Stimulated activated CD8-positive, alpha-beta memory T cell treated with anti-CD3 and anti-CD28 coated beads, Interleukin-4, amount 100 ng/mL, for 1 hour (primary cell): ENCODE measurements around the gene IQCE.

Source experiments
- DNase-seq, 2 donors: peaks; one replicate each; pipeline ENCODE4 v3.0.0-alpha.2; 2020; ENCODE audit warnings: low read depth in 2 of 2, low spot score in 1 of 2

Gene IQCE

DNA sequence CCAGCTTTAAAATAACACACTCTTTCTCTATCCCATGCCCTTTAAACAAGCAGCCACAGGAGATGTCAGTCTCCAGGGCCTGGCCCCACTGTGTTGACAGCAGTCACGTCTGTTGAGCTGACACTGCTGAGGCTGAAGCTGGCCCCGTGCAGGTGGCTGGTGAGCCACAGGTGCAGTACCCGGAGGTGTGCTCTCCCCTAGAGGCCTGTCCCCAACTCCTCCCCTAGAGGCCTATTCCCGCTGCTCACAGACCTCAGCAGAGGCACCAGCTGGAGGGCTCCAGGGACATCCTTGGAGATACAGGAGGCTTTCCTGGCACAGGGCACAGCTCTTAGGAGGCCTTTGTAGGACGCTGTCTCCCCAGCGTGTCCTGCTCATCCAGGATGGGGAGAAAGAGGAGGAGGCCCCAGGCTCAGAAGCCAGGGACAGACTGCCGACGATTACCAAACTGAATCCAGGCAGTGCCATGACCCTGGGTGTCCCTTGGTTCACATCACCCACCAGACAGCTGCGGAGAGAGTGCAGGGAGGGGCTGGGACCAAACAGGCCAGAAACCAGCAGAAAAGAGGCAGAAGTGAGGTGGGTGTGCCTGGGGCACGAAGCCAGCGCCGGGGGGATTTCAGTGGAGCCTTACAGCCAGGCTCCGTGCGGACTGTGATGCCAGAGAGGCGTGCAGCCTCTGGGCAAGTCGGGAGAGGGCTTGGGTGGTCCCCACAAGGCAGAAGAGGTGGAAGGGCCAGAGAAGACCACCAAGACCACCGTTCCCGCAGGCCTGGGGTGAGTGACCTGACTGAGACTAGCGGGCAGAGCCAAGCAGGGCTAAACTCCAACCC, 54.5 kb downstream of the IQCE start:
- no peak for DNase-seq

DNA sequence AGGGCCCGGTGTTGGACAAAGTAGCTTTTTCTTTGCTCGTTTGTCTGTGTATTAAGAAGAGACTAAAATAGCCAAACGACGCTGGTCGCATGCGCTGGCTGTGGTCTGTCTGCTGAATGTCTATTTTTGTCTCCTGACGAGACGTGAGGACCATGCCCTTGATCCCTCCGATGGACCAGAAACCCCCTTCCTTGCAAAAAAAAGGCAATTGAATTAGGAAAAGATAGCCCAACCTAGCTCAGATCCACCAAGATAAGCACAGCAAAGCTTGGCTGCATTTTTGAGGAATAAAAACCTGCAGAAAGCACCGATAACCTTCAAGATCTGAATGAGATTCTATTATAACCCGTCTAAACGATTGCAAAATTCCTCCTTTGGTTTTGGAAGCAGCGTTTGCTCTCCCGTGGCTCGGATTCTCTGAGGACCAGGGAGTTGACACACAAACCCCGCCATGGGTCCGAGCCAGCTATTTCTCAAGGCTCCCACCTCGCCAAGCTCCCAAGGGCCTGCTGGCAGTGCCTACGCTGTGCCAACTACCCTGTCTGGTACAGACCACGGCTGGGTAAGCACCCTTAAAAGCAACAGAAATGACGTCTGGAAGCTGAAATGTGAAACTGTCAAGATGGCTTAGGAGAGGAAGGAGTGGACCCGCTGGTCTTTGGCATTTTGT, 55.3 kb downstream of the IQCE start:
- no peak for DNase-seq

DNA sequence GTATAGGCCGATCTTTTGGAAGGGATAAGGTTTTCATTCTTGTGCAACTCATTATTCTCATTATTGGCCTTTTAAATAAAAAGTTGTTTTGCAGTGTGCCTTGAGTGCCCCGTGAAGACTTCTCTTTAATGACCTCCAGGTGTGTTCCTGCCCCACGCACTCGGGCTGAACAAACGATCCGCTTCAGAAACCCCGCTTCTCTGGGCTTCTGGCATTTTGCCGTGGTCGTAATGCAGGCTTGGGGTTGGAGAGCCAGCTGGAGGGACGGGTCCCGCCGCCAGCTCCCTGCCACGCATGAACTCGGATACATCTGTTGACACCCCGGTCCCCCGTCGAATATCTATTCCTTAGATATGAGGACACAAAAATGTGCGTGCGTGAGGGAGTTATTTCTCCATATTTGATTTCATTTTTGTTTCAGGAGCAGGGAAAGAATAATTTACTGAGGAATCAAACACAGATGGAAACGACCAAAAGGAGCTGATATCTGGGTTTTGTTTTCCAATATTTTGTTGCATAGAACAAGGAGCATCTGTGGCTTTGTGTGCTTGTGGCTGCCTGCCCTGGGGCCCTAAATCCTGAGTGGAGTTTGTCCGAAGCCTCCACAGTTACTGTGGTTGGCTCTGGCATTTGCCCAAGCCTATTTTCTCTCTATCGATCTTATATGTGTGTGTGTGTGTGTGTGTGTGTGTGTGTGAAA, 56.0 kb downstream of the IQCE start:
- no peak for DNase-seq

DNA sequence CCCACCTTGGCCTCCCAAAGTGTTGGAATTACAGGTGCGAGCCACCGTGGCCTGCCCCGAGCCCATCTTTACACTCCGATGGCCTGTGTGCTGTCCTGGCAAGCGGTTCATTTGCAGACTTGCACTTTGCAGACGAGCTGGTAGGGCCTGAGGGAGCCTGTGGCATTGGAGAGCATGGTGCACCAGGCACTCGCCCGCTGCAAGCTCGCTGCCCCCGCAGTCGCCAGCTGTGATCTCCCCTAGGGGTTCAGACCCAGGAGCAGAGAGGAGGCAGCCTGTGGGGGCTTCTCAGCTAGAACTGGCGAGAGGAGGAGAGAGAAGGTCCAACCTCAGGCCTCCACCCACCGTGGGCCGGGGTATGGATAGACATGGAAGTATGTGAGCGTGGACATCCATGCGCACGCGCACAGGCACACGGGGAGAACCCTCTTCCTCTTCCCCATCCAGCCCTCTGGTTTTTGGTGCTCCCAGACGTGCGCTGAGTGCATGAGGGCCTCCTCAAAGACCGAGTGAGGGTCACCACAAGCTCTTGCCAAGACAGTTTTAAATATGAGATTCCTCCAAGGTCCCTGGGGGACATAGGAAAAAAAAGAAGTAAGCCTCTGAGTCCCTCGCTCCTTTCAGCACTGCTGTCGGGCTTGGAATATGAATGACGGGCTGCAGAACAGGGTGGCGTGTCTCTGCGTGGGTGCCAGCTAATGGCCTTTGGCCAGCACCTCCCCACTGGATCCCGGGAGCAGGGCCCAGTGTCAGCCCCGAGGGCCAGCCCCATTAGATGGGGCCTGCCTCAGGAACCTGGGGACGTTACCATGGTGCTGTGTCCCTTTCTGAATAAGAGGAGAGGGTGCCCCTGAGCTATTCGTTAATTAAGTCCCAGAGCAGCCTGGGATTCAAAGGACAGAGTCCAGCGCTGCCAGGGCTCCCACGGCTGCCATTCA, 57.9 kb downstream of the IQCE start:
- DNase-seq: no peak

DNA sequence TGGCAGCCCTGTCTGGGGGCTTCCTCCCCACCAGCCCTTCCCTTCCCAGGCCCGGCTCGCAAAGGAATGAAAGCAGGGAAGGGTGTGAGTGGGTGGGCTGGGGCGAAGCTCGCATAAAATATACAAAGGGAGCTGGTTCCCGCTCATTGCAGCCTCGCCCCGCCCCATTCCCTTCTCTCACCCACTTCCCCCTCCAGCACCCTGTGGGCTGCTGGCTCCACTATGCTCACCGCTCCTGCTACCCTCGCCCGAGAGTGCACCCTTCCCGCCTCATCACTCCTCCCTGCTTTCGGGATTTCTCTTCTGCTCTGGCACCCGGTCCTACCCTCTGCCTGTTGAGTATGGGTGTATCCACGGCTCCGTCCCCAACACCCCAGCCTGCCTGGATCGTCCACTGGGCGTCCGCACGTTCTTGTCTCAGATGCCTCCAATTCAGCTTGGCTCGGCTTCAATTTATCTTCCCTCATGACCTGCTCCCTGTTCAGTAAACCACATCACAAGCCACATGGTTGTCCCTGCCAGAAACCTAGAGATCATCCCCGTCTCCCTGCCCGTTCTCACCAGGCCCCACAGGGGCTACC, 58.6 kb downstream of the IQCE start:
- no peak for DNase-seq

DNA sequence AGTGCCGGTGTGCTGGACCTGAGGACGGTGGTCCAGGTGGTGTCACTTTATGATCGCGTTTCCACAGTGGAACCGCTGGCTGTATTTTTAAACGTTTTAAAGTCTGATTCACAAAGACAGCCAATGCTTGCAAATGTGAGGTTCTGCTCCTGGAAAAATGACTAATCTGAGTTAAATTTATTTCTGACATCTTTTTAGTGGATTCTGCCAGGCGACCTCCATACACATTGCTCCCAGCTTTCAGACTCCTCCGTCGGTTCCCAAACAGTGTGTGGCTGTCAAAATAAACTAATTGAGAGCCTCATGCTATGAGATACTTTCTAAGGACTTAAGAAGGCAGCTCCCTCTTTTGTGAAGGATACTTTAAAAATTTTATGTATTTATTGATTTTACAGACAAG, 60.3 kb downstream of the IQCE start:
- DNase-seq: no peak

DNA sequence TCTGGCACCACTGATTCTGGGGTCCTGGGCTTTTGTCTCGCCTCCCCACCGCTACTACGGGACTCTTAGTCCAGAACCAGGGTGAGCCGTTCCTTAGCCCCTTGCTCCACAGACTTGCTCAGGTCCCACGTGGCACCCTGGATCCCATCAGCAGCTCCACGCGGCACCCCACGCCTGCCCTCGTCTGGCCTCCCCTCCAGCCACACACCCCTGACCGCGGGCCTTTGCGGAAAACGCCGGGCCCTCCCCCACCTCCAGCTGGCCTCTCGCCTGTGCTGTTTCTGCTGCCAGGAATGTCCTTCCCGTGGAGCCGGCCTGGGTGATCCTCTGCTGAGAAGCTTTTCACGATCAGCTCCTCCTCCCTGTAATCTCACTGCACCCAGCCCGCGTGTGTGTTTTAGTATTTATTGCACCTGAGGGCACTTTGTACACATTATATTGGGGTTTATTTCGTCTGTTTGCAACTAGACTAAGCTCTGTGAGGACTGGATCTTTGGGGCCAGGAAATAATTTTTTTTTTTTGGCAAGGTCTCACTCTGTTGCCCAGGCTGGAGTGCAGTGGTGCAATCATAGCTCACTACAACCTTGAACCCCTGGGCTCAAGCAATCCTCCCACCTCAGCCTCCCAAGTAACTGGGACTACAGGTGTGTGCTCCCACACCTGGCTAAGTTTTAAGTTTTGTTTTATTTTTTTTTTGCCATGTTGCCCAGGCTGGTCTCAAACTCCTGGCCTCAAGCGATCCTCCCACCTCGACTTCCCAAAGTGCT, 62.5 kb downstream of the IQCE start:
- no peak for DNase-seq

DNA sequence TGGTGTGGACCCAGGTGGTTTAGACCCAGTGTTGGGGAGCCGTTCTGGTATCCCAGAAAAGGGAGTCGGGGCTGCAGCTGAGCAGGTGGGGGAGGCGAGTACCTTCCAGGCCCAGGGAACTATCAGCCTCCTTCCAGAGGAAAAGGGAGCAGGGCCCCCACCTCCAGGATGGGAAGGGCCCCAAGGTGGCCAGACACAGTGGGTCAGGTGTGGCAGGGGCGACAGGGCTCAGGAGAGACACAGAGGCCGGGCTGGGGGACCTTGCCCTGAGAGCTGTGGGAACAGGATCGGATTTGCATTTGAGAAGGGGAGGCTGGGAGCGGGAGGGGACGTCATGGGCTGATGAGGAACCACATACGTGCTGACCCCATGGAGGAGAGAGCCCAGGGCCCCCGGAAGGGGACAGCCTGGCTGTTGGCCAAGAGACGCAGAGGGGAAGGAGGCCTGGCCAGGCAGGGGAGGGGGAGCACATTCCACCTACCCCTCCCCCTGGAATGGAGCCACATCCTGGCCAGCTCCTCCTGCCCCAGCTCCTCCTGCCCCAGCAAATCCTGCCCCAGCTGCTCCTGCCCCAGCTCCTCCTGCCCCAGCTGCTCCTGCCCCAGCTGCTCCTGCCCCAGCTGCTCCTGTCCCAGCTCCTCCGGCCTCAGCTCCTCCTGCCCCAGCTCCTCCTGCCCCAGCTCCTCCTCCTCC, 63.3 kb downstream of the IQCE start:
- DNase-seq: no peak

DNA sequence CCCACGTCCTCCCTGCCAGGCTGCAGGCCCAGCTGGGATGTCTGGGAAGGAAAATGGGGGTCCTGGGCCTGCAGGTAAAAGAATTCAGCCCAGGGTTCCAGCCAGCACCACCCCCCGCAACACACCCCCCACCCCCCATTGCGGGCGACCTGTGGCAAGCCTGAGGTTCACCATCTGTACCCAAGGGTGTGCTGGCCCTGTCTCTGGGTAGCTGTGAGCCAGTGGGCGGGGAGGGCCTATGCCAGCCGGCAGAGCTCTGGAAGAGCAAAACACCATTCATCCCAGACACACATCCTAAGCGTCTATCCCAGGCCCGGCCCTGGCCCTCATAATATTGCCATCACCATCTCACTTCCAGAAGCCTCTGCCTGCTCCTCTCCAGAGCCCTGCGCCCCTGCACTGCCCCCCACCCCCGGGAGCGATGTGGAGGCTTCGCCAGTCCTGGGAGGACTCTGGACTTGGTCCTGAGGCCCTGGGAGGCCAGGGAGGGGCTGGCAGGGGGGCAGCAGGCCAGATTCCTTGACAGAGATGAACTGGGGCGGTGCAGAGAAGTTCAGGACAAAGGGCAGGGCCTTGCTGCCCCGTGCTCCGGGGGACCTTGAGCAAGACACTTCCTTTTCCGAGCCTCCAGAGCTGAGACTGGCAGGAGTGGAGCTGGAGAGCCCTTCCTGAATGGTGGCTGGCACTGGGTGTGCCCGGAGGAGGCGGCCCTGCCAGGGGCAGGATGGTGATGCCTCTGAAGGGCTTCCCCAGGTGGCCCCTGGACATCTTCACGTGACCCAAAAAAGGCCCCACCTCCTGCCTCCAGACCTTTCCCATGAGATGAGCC, 64.3 kb downstream of the IQCE start:
- DNase-seq: no peak

DNA sequence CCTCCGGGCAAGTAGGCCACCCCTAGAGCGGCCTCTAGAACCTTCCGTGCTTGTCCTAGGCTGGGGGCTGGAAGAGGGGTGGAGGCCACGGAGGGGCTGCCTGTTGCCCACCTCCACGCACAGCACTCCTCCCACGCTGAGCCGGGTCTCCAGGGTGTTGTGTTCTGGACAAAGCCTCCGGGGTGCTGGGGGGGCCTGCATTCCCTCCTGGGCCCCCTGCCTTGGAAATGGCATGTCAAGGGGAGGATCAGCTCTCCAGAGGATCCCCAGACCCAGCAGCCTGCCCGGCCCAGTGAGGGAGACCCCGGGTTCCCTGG, 64.9 kb downstream of the IQCE start:
- no peak for DNase-seq

DNA sequence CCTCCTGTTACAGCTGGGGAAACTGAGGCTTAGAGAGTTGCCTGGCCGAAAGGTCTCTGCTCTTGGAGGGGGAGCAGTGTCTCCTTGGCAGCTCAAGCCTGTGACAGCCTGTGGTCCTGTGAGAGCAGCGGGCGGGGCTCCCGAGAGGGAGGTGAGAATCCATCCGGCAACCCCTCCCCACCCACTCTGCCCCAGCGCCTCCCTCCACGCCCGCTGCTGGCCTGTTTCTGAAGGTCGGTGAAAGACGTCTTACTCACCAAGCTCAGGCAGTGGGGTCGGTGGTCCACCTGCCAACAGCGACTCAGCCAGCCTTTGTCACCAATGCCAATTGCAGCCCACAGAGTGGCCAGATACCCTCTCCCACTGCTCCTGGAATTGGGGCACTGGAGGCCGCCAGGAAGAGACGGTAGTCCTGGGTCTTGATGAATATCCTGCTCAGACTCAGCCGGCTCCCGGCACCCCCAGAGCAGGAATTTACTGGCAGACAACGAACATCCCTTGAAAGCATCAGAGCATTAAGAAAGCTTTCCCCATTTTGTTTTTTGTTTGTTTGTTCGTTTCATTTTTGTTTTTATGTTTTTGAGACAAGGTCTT, 65.6 kb downstream of the IQCE start:
- no peak for DNase-seq

DNA sequence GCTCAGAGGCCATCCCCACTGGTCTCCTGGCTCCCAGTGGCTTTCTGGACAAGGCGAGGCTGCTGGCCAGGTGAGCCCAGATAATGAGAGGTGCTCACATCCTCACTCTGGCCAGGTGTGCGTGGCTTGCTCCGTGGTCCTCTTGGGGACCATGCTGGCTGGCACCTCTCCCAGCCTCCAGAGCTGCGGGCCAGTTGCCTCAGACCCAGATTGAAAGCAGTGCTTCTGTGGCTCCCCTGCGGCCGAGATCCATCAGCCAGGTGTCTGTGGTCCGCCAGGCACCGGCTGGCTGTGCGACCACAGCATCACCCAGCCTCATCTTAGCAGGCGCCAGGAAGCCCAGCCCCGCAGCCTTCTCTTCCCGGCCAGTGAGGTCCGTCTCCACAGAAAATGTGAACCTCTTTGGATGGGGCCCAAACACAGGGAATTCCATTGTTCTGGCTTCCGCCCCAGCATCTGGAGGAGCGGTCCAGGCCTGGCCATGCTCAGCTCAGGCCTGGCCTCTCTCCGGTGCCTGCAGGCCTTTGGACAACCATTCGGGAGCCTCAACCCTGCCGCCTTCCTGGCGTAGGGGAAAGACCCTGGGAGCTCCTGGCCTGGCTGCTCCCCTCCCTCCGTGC, 67.8 kb downstream of the IQCE start:
- DNase-seq: no peak

DNA sequence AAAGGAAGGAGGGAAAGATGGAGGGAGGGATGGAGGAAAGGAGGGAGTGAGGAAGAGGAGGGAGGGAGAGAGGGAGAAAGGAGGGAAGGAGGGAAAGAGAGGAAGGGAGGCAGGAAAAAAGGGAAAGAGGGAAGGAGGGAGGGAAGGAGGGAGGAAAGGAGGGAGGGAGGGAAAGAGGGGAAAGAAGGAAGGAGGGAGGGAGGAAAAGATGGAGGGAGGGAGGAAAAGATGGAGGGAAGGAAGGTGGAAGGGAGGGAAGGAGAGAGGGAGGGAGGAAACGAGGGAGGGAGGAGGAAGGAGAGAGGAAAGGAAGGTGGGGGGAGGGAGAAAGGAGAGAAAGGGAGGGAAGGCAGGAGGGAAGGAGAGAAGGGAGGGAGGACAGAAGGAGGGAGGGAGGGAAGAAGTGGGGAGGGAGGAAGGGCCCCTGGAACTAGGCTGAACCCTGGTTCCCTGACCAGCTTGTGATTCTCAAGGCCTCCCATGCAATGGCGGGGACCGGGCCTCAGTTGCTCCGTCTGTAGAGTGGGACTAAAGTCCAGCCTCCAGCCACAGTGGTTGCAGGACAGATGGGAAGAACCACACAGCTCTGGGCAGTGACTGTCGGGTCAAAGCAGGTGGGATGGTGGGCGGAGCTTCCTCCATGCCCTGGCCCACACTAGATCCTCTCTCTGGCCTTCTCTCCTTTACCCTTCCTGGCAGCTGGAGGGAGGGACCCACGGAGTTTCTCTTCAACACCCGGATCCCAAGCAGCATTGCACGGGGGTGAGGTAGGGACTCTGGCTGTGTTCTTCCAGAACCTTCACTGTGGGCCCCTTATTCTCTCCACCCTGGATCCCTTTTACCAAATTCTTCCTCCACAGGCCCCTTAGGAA, 68.7 kb downstream of the IQCE start:
- no peak for DNase-seq

DNA sequence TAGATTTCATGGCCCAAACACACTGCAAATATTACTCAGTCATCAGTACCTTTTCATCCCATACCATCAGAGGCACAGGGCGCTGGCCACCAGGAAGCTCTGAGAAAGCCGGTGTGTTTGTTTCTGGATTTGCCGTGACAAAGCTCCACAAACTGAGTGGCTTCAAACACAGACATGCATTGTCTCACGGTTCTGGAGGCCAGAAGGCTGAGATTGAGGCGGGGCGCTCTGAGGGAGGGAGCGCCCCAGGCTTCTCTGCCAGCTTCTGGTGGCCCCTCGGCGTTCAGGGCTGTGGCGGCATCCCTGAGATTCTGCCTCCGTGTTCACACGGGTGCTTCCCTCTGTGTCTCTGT, 69.3 kb downstream of the IQCE start:
- no peak for DNase-seq

DNA sequence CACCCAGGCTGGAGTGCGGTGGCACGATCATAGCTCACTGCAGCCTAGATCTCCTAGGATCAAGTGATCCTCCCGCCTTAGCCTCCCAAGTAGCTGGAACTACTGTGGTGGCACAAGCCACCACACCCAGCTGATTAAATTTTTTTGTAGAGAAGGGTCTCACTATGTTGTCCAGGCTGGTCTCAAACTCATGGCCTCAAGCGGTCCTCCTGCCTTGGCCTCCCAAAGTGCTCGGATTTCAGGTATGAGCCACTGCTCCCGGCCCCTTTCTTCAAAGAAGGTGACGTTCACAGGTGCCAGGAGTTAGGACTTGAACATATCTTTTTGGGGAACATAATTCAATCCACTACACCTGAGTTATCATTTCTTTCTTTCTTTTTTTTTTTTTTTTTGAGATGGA, 70.1 kb downstream of the IQCE start:
- no peak for DNase-seq

DNA sequence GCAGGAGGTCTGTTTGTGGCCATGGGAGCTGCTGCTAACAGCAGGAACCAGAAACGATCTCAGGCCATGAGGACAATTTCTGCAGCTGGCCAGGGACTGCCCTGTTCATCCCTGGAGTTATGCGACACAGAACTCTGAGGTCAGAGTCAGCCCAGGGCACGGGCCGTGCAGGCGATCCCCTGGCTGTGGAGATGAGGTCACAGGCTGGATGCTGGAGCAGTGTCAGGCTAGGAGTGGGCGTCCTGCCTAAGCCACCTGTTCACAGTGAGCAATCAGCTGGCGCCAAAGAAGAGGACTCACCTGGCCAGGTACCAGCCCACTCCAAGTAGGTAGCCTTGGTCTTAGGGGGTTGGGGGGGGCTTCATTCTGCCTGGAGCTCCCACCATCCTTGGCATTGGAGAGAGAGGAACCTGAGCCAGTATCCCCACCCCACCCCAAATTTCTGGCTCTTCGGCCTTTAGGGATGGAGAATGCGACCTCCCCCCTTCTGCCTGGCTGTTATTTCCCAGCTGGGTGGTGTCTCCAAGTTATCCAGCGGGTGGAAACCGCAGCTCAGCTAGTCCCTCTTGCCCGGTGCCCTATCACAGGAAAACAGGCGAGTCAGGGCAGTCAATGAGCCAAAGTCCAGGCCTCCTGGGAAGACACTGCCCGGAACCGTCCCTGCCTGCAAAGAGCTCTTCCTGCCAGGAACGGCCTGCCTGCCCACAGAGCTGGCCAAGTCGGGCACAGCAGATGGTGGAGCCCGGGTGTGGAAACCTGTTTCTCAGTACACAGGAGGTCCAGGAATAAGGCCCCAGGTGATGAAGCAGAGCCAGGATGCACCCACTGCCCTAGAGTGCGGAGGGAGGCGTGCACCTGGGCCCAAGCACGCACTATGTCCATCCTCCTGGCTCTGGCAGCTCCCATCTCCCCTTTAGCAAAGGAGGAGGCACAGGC, 71.2 kb downstream of the IQCE start:
- no peak for DNase-seq
